Transverse colon (tissue), 4 donors: Measurements from ENCODE around the gene SMG9.

Experiments
- CTCF ChIP-seq, 5 experiments: fragments of 200-600 bp in 3 of 5; fragments of 450-650 bp in 2 of 5; sonication (generic) in 3 of 5; IDR thresholded peaks; 1 replicate in 2 of 5; 2 replicates in 3 of 5; pipeline ENCODE4 v1.5.1; 2016 to 2017; ENCODE audit warnings: antibody characterized with exemption in 5 of 5, inconsistent platforms in 3 of 5, mild to moderate bottlenecking in 2 of 5, moderate library complexity in 1 of 5
- POLR2AphosphoS5 ChIP-seq, 3 donors: sonication (generic); formaldehyde crosslinking; IDR thresholded peaks; one replicate each; pipeline ENCODE4 v1.6.1; 2016; ENCODE audit warnings: antibody characterized with exemption in 3 of 3

GRCh38 chr19:43777163-43777695, 22.5 kb upstream of the SMG9 start:
- TF ChIP-seq CTCF (IDR thresholded peaks at IDR 0.05), result no peak
- TF ChIP-seq POLR2AphosphoS5 (IDR thresholded peaks at IDR 0.05), result no peak
